GM19023 (cell line): ENCODE measurements around the gene PATL1.
"Not testable (repeated sequence)": the region's sequence is repeated elsewhere in the genome, so short reads cannot be mapped to it uniquely, and the experiment has no call there.

Source experiments
- ATAC-seq: cut with Tn5 transposase; IDR thresholded peaks from one replicate; pipeline ENCODE4 v1.9.1; 2021; ENCODE audit warnings: mild to moderate bottlenecking, moderate library complexity; ENCODE audit not compliant: unreplicated experiment

The PATL1 gene, protein sequence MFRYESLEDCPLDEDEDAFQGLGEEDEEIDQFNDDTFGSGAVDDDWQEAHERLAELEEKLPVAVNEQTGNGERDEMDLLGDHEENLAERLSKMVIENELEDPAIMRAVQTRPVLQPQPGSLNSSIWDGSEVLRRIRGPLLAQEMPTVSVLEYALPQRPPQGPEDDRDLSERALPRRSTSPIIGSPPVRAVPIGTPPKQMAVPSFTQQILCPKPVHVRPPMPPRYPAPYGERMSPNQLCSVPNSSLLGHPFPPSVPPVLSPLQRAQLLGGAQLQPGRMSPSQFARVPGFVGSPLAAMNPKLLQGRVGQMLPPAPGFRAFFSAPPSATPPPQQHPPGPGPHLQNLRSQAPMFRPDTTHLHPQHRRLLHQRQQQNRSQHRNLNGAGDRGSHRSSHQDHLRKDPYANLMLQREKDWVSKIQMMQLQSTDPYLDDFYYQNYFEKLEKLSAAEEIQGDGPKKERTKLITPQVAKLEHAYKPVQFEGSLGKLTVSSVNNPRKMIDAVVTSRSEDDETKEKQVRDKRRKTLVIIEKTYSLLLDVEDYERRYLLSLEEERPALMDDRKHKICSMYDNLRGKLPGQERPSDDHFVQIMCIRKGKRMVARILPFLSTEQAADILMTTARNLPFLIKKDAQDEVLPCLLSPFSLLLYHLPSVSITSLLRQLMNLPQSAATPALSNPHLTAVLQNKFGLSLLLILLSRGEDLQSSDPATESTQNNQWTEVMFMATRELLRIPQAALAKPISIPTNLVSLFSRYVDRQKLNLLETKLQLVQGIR

DNA sequence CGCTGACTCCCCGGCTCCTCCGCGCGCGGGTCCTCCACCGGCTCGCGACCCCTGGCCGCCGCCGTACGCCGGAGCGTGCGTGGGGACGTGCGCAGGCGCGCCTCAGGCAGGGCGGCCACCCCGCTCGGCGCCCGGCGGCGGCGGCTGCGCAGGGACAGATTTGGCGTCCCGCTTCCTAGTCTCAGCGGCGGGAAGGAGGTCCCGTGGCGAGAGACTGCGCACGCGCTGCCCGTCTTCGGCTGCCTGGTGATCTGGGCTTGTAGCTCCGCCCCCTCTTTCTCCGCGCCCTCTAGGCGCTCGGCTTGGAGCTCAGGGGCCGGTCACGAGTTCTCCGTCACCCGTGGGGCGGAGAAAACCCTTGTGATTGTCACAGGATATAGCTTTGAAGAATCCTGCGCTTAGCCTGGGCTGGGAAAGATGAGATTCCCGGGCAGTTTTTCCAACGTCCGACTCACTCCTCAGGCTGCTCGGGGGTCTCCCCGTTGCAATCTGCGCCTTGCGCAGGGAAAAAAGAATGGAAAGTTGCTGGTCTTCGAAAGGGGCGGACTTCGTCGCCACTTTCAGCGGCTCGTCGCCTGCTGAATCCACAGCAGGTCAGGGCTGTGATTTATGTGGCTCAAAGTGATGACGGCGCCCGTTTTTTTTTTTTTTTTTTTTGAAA lies at the start of gene PATL1:
Gene PATL1, minus strand, starts transcription at position 88 of the 661 bp plus-strand sequence. CDS start 142 bp downstream, outside the sequence.
- ATAC-seq: peak; percentile 94

GRCh38 chr11:59716051-59716450 lies 47.2 kb upstream of the PATL1 start:
- ATAC-seq: no peak

GRCh38 chr11:59713745-59714144 lies 44.9 kb upstream of the PATL1 start, which contains the start of gene OR10V1:
Gene OR10V1 (minus strand): TSS chr11:59713845. CDS start chr11:59713845, 0 bp downstream.
- no peak for ATAC-seq

- ATAC-seq: no peak
These were observed 41.5 kb upstream of the PATL1 start for GRCh38 chr11:59710136-59710847.

DNA sequence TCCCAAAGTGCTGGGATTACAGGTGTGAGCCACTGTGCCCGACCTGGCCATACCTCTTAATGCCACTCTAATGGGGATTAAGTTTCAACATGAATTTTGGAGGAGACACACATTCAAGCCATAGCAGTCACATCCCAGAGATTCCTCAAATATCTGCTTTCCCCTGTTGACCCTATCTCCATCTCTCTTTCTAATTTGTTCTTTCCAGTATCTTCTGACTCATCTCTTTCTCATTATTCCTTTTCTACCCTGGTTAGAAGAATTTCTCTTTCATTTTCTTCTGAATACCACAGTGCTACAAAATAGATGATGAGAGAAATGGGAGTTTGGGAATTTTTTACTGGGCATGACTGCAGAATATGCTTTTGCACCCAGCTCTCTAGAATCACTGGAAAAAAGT lies 39.7 kb upstream of the PATL1 start:
- no peak for ATAC-seq

DNA sequence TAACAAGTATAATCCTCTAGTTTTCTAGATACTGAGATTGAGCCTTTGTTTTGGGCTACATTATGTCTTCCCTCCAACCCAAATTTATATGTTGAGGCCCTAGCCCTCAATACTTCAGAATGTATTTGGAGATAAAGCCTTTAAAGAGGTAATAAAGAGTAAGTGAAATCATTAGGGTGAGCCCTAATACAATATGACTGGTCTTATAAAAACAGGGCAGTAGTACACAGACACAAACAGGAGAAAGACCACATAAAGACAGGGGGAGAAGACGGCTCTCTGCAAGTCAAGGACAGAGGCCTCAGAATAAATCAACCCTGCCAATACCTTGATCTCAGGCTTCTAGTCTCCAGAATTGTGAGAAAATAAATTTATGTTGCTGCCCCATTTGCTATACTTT lies 38.5 kb upstream of the PATL1 start:
- no peak for ATAC-seq

GRCh38 chr11:59706518-59707285 lies 37.9 kb upstream of the PATL1 start:
- ATAC-seq: no peak

- ATAC-seq: no peak
These were observed 36.5 kb upstream of the PATL1 start for GRCh38 chr11:59705294-59705693.

GRCh38 chr11:59703515-59703914 lies 34.7 kb upstream of the PATL1 start:
- ATAC-seq: not testable (repeated sequence)

DNA sequence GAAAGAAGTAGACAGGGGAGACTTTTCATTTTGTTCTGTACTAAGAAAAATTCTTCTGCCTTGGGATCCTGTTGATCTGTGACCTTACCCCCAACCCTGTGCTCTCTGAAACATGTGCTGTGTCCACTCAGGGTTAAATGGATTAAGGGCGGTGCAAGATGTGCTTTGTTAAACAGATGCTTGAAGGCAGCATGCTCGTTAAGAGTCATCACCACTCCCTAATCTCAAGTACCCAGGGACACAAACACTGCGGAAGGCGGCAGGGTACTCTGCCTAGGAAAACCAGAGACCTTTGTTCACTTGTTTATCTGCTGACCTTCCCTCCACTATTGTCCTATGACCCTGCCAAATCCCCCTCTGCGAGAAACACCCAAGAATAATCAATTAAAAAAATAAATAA lies 31.3 kb upstream of the PATL1 start:
- not testable (repeated sequence) for ATAC-seq

DNA sequence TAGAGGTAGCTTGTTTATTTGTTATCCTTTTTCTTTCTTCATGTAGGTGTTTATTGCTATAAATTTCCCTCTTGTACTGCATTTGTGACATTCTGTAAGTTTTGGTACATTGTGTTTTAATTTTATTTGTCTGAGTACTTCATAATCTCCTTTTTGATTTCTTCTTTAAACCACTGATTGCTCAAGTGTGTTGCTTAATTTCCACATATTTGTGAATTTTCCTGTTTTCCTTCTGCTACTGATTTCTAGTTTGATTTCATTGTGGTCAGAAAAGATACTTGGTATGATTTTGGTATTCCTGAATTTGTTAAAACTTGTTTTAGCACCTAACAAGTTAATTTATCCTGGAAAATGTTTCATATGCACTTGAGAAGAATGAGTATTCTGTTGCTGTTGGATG lies 29.7 kb upstream of the PATL1 start:
- ATAC-seq: no peak

GRCh38 chr11:59692915-59693314 lies 24.1 kb upstream of the PATL1 start:
- ATAC-seq: no peak

DNA sequence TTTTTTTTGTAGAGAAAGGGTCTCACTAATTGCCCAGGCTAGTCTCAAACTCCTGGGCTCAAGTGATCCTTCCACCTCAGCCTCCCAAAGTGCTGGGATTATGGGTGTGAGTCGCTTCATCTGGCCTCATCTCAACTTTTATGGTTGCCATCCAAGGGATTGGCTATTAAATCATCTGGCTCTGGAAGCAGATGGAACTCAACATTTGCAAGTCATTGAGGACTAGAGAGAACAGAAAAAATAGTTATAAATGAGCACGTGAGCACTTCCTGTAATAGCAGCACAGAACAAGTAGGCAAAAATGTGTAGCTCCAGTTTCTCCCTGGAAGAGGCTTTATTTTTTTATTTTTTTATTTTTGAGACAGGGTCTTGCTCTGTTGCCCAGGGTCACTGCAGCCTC lies 22.3 kb upstream of the PATL1 start:
- no peak for ATAC-seq

- ATAC-seq: no peak
These were observed 20.2 kb upstream of the PATL1 start for GRCh38 chr11:59689015-59689414.

DNA sequence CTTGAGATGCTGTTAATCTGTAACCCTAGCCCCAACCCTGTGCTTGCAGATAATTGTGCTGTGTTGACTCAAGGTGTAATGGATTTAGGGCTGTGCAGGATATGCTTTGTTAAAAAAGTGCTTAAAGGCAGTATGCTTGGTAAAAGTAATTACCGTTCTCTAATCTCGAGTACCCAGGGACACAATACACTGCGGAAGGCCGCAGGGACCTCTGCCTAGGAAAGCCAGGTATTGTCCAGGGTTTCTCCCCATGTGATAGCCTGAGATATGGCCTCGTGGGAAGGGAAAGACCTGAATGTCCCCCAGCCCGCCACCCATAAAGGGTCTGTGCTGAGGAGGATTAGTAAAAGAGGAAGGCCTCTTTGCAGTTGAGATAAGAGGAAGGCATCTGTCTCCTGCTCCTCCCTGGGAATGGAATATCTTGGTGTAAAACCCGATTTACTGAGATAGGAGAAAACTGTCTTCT lies 12.5 kb upstream of the PATL1 start:
- ATAC-seq: not testable (repeated sequence)

DNA sequence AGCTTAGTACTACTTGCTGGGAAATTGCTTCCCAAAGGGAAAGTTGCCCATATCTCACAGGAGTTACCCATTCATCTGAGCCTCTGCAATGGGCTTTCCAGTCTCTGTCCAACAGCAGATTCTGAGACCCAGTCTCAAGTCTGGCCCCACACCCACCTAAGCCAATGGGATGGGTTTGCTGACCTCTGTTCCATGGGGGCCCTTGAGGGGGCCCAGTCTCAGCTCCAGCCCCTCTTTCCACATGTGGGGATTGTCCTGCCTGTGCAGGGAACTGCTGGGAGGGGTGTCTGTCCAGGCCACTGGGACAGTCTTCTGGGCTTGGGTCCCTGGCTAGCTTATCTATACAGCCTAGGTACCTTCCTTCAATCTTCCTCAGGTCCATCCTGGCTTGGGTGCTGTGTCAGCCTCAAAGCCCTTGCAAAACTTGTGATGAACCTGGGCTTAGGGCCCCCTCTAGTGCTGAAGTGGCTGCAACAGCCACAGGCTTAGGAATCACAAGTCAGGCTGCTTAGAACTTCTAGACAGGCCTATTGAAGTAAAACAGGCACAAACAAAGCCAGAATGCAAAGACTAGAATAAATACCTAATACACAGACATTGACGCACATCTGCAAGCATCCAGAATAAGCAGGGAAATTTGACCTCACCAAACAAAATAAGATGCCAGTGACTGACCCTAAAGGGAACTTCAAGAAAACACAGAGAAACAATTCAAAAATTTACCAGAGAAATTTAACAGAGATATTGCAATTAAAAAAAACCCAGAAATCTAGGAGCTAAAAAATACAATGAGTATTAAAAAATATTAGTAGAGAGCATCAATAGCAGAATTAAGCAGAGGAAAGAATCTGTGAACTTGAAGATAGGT lies 11.7 kb upstream of the PATL1 start:
- peak; percentile 93 for ATAC-seq

GRCh38 chr11:59679347-59679746 lies 10.5 kb upstream of the PATL1 start:
- no peak for ATAC-seq

- no peak for ATAC-seq
These were observed 10.0 kb upstream of the PATL1 start for GRCh38 chr11:59678813-59679165.
